Hepatocyte (in vitro differentiated cells): ENCODE data around the gene LRRC4. TPM values are rescaled to one million over a fixed set of nuclear protein-coding genes. Genes with fewer than 3 reads are reported as not detected.

Source experiments
- DNase-seq: peaks from one replicate; pipeline ENCODE4 v3.0.0-alpha.2; 2016; ENCODE audit warnings: low spot score
- H2AFZ ChIP-seq: fragments of 200-600 bp; sonication (generic); 2 replicates; pipeline ENCODE4 v1.6.0; 2016; ENCODE audit warnings: antibody characterized with exemption, mild to moderate bottlenecking
- H3K27ac ChIP-seq: fragments of 200-600 bp; sonication (generic); 2 replicates; pipeline ENCODE4 v1.5.1; 2016; ENCODE audit warnings: mild to moderate bottlenecking
- H3K27me3 ChIP-seq: fragments of 200-600 bp; sonication (generic); 2 replicates; pipeline ENCODE4 v1.6.1; 2016
- H3K36me3 ChIP-seq: fragments of 200-600 bp; sonication (generic); replicated peaks from 2 replicates; pipeline ENCODE4 v1.5.1; 2016; ENCODE audit warnings: low read depth; ENCODE audit not compliant: insufficient read depth
- H3K4me1 ChIP-seq: fragments of 200-600 bp; sonication (generic); 2 replicates; pipeline ENCODE4 v1.5.1; 2016; ENCODE audit warnings: mild to moderate bottlenecking, moderate library complexity; ENCODE audit not compliant: insufficient read depth
- H3K4me2 ChIP-seq: fragments of 200-600 bp; sonication (generic); 2 replicates; pipeline ENCODE4 v1.6.0; 2016
- H3K4me3 ChIP-seq: fragments of 200-600 bp; sonication (generic); 2 replicates; pipeline ENCODE4 v1.5.1; 2016; ENCODE audit warnings: mild to moderate bottlenecking
- H3K79me2 ChIP-seq: fragments of 200-600 bp; sonication (generic); 2 replicates; pipeline ENCODE4 v1.6.0; 2017; ENCODE audit warnings: mild to moderate bottlenecking
- H3K9me2 ChIP-seq: fragments of 200-600 bp; sonication (generic); replicated peaks from 2 replicates; pipeline ENCODE4 v1.6.0; 2017; ENCODE audit warnings: mild to moderate bottlenecking; ENCODE audit not compliant: insufficient read depth
- H3K9me3 ChIP-seq: fragments of 200-600 bp; sonication (generic); 2 replicates; pipeline ENCODE4 v1.5.1; 2016; ENCODE audit warnings: low read depth, mild to moderate bottlenecking
- H4K20me1 ChIP-seq: fragments of 200-600 bp; sonication (generic); 2 replicates; pipeline ENCODE4 v1.6.0; 2016; ENCODE audit warnings: mild to moderate bottlenecking; ENCODE audit not compliant: insufficient read depth, poor library complexity, severe bottlenecking
- CTCF ChIP-seq: fragments of 200-600 bp; sonication (generic); IDR thresholded peaks from 2 replicates; pipeline ENCODE4 v1.5.1; 2016; ENCODE audit warnings: antibody characterized with exemption, mild to moderate bottlenecking; ENCODE audit not compliant: poor library complexity
- EZH2 ChIP-seq: fragments of 200-600 bp; sonication (generic); IDR thresholded peaks from 2 replicates; pipeline ENCODE4 v1.6.1; 2016; ENCODE audit warnings: antibody characterized with exemption, mild to moderate bottlenecking, borderline replicate concordance
- EZH2phosphoT487 ChIP-seq: fragments of 200-600 bp; sonication (generic); IDR thresholded peaks from one replicate; pipeline ENCODE4 v1.6.1; 2018; ENCODE audit warnings: antibody characterized with exemption, mild to moderate bottlenecking, low read depth, moderate library complexity; ENCODE audit not compliant: unreplicated experiment, severe bottlenecking
- WGBS: methylation state at CpG from one replicate; pipeline ENCODE4 v1.1.6; 2016; ENCODE audit warnings: low lambda C conversion rate; ENCODE audit errors: missing lambda C conversion rate; 5-methylcytosine and 5-hydroxymethylcytosine counted together
- polyA plus RNA-seq: library from polyadenylated mRNA; unstranded; fragments of >200 nt; fragmentation: Nextera tagmentation; extraction: Ambion mirVana; gene quantifications from 2 replicates; pipeline ENCODE4 v1.2.1, GENCODE V29; 2016
- total RNA-seq: library from RNA; depleted of rRNA; stranded (reverse); fragments of >200 nt; gene quantifications from 2 replicates; pipeline ENCODE4 v1.2.3, GENCODE V29; 2014

Gene LRRC4
- total and polyA plus RNA-seq, 2 experiments from 2014 or later, result 3.9 to 15.1 TPM

GRCh38 chr7:127979728-127980126 is 51.5 kb downstream of the LRRC4 start:
- Histone ChIP-seq H3K9me3 (no peaks in the 10 kb centered on the region), H4K20me1 (no peaks in the 10 kb centered on the region), H3K4me2 (no peak overlapping the region), H3K79me2 (peaks cover 9% of the 10 kb centered on the region), H3K27me3 (no peaks in the 10 kb centered on the region), H3K27ac (peak overlapping the region; percentile 95), H3K4me1 (peaks cover 14% of the 10 kb centered on the region), H3K4me3 (no peak overlapping the region), H3K36me3 (no peaks in the 10 kb centered on the region), H3K9me2 (no peaks in the 10 kb centered on the region), H2AFZ (no peak overlapping the region)
- TF ChIP-seq EZH2 (no peak), EZH2phosphoT487 (no peak), CTCF (no peak)
- DNase-seq, result no peak

- H3K79me2 ChIP-seq, result peaks cover 9% of the 10 kb centered on the region
- 66% methylated on average over 9 of the region's 9 CpGs for WGBS
- peak overlapping the region; percentile 95 for H3K27ac ChIP-seq
- H3K4me2 ChIP-seq, result no peak overlapping the region
- H3K36me3 ChIP-seq, result no peaks in the 10 kb centered on the region
- peaks cover 10% of the 10 kb centered on the region for H3K4me1 ChIP-seq
- no peak overlapping the region for H2AFZ ChIP-seq
- H3K9me3 ChIP-seq, result no peaks in the 10 kb centered on the region
- no peak for TF ChIP-seq CTCF
- no peak for TF ChIP-seq EZH2phosphoT487
- no peak for TF ChIP-seq EZH2
- H4K20me1 ChIP-seq, result no peaks in the 10 kb centered on the region
- H3K27me3 ChIP-seq, result no peaks in the 10 kb centered on the region
- peak; percentile 39 for DNase-seq
- no peak overlapping the region for H3K4me3 ChIP-seq
- H3K9me2 ChIP-seq, result no peaks in the 10 kb centered on the region
Measured at GRCh38 chr7:127979113-127979727, 52.0 kb downstream of the LRRC4 start.

GRCh38 chr7:127978421-127978820 is 52.8 kb downstream of the LRRC4 start:
- 95% methylated on average over 4 of the region's 4 CpGs for WGBS

More at GRCh38 chr7:127978421-127978820, 52.8 kb downstream of the LRRC4 start:
- no peaks in the 10 kb centered on the region for H3K27me3 ChIP-seq
- no peak overlapping the region for H3K4me3 ChIP-seq
- peak overlapping the region; percentile 95 for H3K27ac ChIP-seq
- no peak for TF ChIP-seq EZH2
- no peak for TF ChIP-seq CTCF
- TF ChIP-seq EZH2phosphoT487, result no peak
- H3K4me1 ChIP-seq, result peaks cover 8% of the 10 kb centered on the region
- H3K36me3 ChIP-seq, result no peaks in the 10 kb centered on the region
- no peak overlapping the region for H3K4me2 ChIP-seq
- no peaks in the 10 kb centered on the region for H3K9me3 ChIP-seq
- no peaks in the 10 kb centered on the region for H3K9me2 ChIP-seq
- no peak overlapping the region for H2AFZ ChIP-seq
- H4K20me1 ChIP-seq, result no peaks in the 10 kb centered on the region
- DNase-seq, result no peak
- H3K79me2 ChIP-seq, result peaks cover 9% of the 10 kb centered on the region

Other genes starting within 250 kb of the LRRC4 start
- gene LEP, start 209.8 kb upstream of the LRRC4 start, total RNA-seq, result not detected in 2 replicates
- gene LEP, start 209.8 kb upstream of the LRRC4 start, polyA plus RNA-seq, result not detected in 2 replicates